K562 (cell line): Measurements from ENCODE around the gene SPTLC3. TPM values are rescaled to one million over a fixed set of nuclear protein-coding genes. Genes with fewer than 3 reads are reported as not detected.

ENCODE experiments used
- ATAC-seq: fragments of 200-7000 bp; cut with Tn5 transposase; 3 replicates; pipeline ENCODE4 v1.9.1; 2020; ENCODE audit warnings: moderate library complexity
- BruUV-seq: library from RNA; stranded (reverse); fragments of 400-500 nt; replicated peaks from 2 replicates; lab custom pipeline; 2021; lab: Mats Ljungman, UMichigan
- CTCF ChIA-PET: fragments of 300-600 bp; formaldehyde crosslinking; extraction: SDS; loops from one replicate; lab custom pipeline; 2021; ENCODE audit warnings: low intra/inter-chr PET ratio; lab: Yijun Ruan, JAX
- POLR2A ChIA-PET: fragments of 300-600, 350-650 bp; sonication (Branson Sonifier 250); formaldehyde crosslinking; extraction: SDS; loops from one replicate; lab custom pipeline; 2021; ENCODE audit warnings: antibody characterized with exemption, inconsistent platforms; lab: Yijun Ruan, JAX
- DNase-seq, 4 experiments: peaks; one replicate each; pipeline versions ENCODE4 v3.0.0 to v3.0.0-alpha.2; 2011 to 2018; ENCODE audit warnings: low spot score in 3 of 4, mixed read lengths in 3 of 4; ENCODE audit errors: extremely low read depth in 1 of 4
- FAIRE-seq: peaks from 2 replicates; lab custom pipeline; 2011; peaks lifted over from hg19 to GRCh38; lab: Jason Lieb, UNC
- H2AFZ ChIP-seq: 2 replicates; pipeline ENCODE4 v1.6.0; 2011; ENCODE audit warnings: low read depth, low read length, control low read depth, inconsistent platforms
- H3K27ac ChIP-seq: fragments of 200-600 bp; 3 replicates; pipeline ENCODE4 v1.8.0; 2011; ENCODE audit warnings: low read depth, mild to moderate bottlenecking, control low read depth, inconsistent platforms, low read length, moderate library complexity, mixed read lengths; ENCODE audit errors: extremely low read depth
- H3K27me3 ChIP-seq, 2 experiments: fragments of 300-600 bp in 1 of 2; 2 replicates in 1 of 2; 3 replicates in 1 of 2; pipeline versions ENCODE4 v1.6.0 to v1.8.0; 2011; ENCODE audit warnings: inconsistent platforms in 2 of 2, low read length in 2 of 2, mild to moderate bottlenecking in 1 of 2, mixed read lengths in 1 of 2, moderate library complexity in 1 of 2; ENCODE audit not compliant: control insufficient read depth in 2 of 2, insufficient read depth in 2 of 2
- H3K36me3 ChIP-seq: fragments of 300-600 bp; 3 replicates; pipeline ENCODE4 v1.8.0; 2011; ENCODE audit warnings: mild to moderate bottlenecking, low read length, inconsistent platforms; ENCODE audit not compliant: control insufficient read depth, insufficient read depth
- H3K4me1 ChIP-seq, 2 experiments: fragments of 200-600 bp in 1 of 2; replicated peaks in 1 of 2; 2 replicates in 1 of 2; 3 replicates in 1 of 2; pipeline versions ENCODE4 v1.5.1 to v1.8.0; 2011; ENCODE audit warnings: inconsistent platforms in 2 of 2, low read length in 2 of 2, mild to moderate bottlenecking in 1 of 2, mixed read lengths in 1 of 2, moderate library complexity in 1 of 2; ENCODE audit not compliant: control insufficient read depth in 2 of 2, insufficient read depth in 2 of 2
- H3K4me2 ChIP-seq: 2 replicates; pipeline ENCODE4 v1.6.1; 2011; ENCODE audit warnings: low read length, control low read depth, inconsistent platforms, mixed read lengths; ENCODE audit not compliant: insufficient read depth
- H3K4me3 ChIP-seq: fragments of 200-600 bp; sonication (generic), shearing (Covaris generic); 2 replicates; pipeline ENCODE4 v1.5.1; 2016; ENCODE audit warnings: control low read depth, inconsistent platforms
- H3K79me2 ChIP-seq: fragments of 200-600 bp; 3 replicates; pipeline ENCODE4 v1.8.0; 2011; ENCODE audit warnings: low read length, inconsistent platforms; ENCODE audit not compliant: control insufficient read depth, insufficient read depth
- H3K9ac ChIP-seq, 2 experiments: 2 replicates each; pipeline versions ENCODE4 v1.6.0 to v1.6.1; 2011; ENCODE audit warnings: low read depth in 2 of 2, low read length in 2 of 2, control low read depth in 1 of 2, inconsistent platforms in 1 of 2, mild to moderate bottlenecking in 1 of 2, mixed read lengths in 1 of 2; ENCODE audit not compliant: insufficient read depth in 1 of 2
- H3K9me1 ChIP-seq: one replicate; pipeline ENCODE4 v1.6.0; 2011; ENCODE audit warnings: inconsistent platforms, mild to moderate bottlenecking, low read length, moderate library complexity; ENCODE audit not compliant: control insufficient read depth, insufficient read depth
- H3K9me3 ChIP-seq: replicated peaks from 2 replicates; pipeline ENCODE4 v1.5.1; 2011; ENCODE audit warnings: low read depth, low read length, inconsistent platforms; ENCODE audit not compliant: control insufficient read depth, insufficient read depth
- H4K20me1 ChIP-seq: replicated peaks from 2 replicates; pipeline ENCODE4 v1.6.1; 2011; ENCODE audit warnings: low read length, inconsistent platforms, mixed read lengths; ENCODE audit not compliant: control insufficient read depth, insufficient read depth
- CAMTA2 ChIP-seq: fragments of 250-450 bp; sonication (Bioruptor Pico); conservative IDR thresholded peaks from 2 replicates; pipeline ENCODE4 v1.5.1; 2022
- FOXP1 ChIP-seq: sonication (generic); formaldehyde crosslinking; IDR thresholded peaks from 2 replicates; pipeline ENCODE4 v1.8.0; 2022; ENCODE audit warnings: mild to moderate bottlenecking, missing genetic modification reagents
- HSF4 ChIP-seq: fragments of 250-450 bp; sonication (Bioruptor Pico); IDR thresholded peaks from 2 replicates; pipeline ENCODE4 v2.1.2; 2022; ENCODE audit warnings: mild to moderate bottlenecking, moderate library complexity, borderline replicate concordance
- RBBP5 ChIP-seq: fragments of 200-600 bp; sonication (generic); IDR thresholded peaks from 2 replicates; pipeline ENCODE4 v1.6.1; 2012; ENCODE audit warnings: borderline replicate concordance, mild to moderate bottlenecking, low read length, control low read depth, inconsistent platforms; ENCODE audit not compliant: insufficient read depth, poor library complexity, severe bottlenecking
- TAF15 ChIP-seq: fragments of 200-400 bp; formaldehyde crosslinking; IDR thresholded peaks from 2 replicates; pipeline ENCODE4 v1.6.1; 2017; ENCODE audit warnings: mild to moderate bottlenecking, low read depth, low read length, moderate library complexity
- ZKSCAN8 ChIP-seq: fragments of 200-800 bp; sonication (Bioruptor generic); IDR thresholded peaks from 2 replicates; pipeline ENCODE4 v1.6.1; 2016; ENCODE audit warnings: missing genetic modification characterization, missing compliant biosample characterization
- ZNF668 ChIP-seq: fragments of 250-450 bp; sonication (Bioruptor Pico); IDR thresholded peaks from 2 replicates; pipeline ENCODE4 v1.8.0; 2022; ENCODE audit warnings: mild to moderate bottlenecking, inconsistent platforms
- ZNF77 ChIP-seq: fragments of 250-450 bp; sonication (Bioruptor Pico); IDR thresholded peaks from 2 replicates; pipeline ENCODE4 v1.5.0; 2020
- WGBS: fragments of 100-300 bp; shearing (Covaris generic); methylation state at CpG from one replicate; pipeline ENCODE4 v1.1.6; 2016; ENCODE audit warnings: low coverage, mixed read lengths; ENCODE audit not compliant: insufficient coverage; ENCODE audit errors: missing lambda C conversion rate; 5-methylcytosine and 5-hydroxymethylcytosine counted together
- in situ Hi-C: fragments of 300-500 bp; cut with MboI; formaldehyde crosslinking; loops from 4 replicates; pipeline ENCODE4 v1.15.0; 2018; ENCODE audit warnings: inconsistent platforms, mixed read lengths
- intact Hi-C: fragments of 100-400 bp; cut with micrococcal nuclease; formaldehyde crosslinking; loops from 2 replicates; pipeline ENCODE4 v1.14.2; 2022
- polyA plus RNA-seq, 8 experiments: library from polyadenylated mRNA; depleted of rRNA in 4 of 8; stranded (reverse) in 5 of 8; unstranded in 3 of 8; fragments of >200 nt; fragmentation: Nextera tagmentation in 2 of 8; fragmentation: Illumina TruSeq in 1 of 8; extraction: Ambion mirVana in 2 of 8; extraction: Trizol in 1 of 8; gene quantifications; 2 replicates each; pipeline versions ENCODE4 v1.2.1 to v1.2.3, GENCODE V29; 2011 to 2014; ENCODE audit warnings: inconsistent platforms in 1 of 8, missing spikeins in 1 of 8
- total RNA-seq, 7 experiments: library from RNA; depleted of rRNA in 6 of 7; stranded (reverse); fragments of >200 nt in 6 of 7; fragmentation: Illumina TruSeq in 2 of 7; extraction: Trizol in 2 of 7; gene quantifications; 2 replicates each; pipeline versions ENCODE4 v1.2.1 to v1.2.3, GENCODE V29; 2011 to 2021; ENCODE audit warnings: low replicate concordance in 1 of 7

The SPTLC3 gene
- total and polyA plus RNA-seq, 9 of the 15 experiments (the other 6 are each of a cell fraction or from before 2014, with no cell fraction given): not detected

GRCh38 chr20:13166011-13166410, 157.2 kb downstream of the SPTLC3 start:
- CTCF ChIA-PET: no interaction called here
- Histone ChIP-seq H3K4me1 (no peaks in the 10 kb centered on the region), H3K4me3 (no peak overlapping the region), H3K9me3 (no peaks in the 10 kb centered on the region), H4K20me1 (no peaks in the 10 kb centered on the region), H3K36me3 (no peaks in the 10 kb centered on the region), H3K9ac (no peak overlapping the region), H3K9me1 (no peaks in the 10 kb centered on the region), H3K4me2 (no peak overlapping the region), H3K79me2 (no peaks in the 10 kb centered on the region), H2AFZ (no peak overlapping the region), H3K27me3 (no peaks in the 10 kb centered on the region), H3K27ac (no peak overlapping the region)
- 0% methylated on average over 5 of the region's 5 CpGs for WGBS
- FAIRE-seq: no peak
- no peak for TF ChIP-seq FOXP1
- no peak for TF ChIP-seq ZNF668 (CRISPR knock-in tag)
- no peak for TF ChIP-seq CAMTA2 (CRISPR knock-in tag)
- BruUV-seq: no TSS peak
- intact Hi-C loops: no loop called here
- ATAC-seq: no peak
- POLR2A ChIA-PET: no interaction called here
- in situ Hi-C loops: no loop called here
- no peak for DNase-seq

DNA sequence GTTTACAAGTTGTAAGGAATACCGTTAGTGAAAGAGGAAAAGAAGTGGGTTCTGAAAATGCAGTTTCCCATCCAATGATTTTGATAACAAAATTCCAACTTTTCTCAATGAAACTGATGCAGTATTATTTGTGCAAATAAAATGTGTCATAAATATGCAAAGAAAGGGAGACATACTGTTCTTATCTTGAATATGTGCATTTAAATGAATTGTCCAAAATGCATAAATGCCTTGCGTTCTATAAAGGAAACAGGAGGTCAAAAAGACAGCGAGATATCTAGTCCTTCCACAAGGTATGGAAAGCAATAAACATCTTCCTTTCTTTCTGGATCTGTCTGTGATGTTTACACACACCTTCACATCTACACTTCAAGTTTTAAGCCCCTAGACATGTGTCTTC, 157.7 kb downstream of the SPTLC3 start:
- intact Hi-C loops: no loop called here
- Histone ChIP-seq H3K36me3 (no peaks in the 10 kb centered on the region), H3K4me1 (no peaks in the 10 kb centered on the region), H3K27me3 (no peaks in the 10 kb centered on the region), H4K20me1 (no peaks in the 10 kb centered on the region), H3K4me3 (no peak overlapping the region), H3K9me3 (no peaks in the 10 kb centered on the region), H3K4me2 (no peak overlapping the region), H3K9me1 (no peaks in the 10 kb centered on the region), H3K9ac (no peak overlapping the region), H3K79me2 (no peaks in the 10 kb centered on the region), H2AFZ (no peak overlapping the region), H3K27ac (no peak overlapping the region)
- CTCF ChIA-PET: no interaction called here
- DNase-seq (no peak), FAIRE-seq (no peak), ATAC-seq (no peak)
- TF ChIP-seq ZKSCAN8 (CRISPR knock-in tag): no peak
- no peak for TF ChIP-seq RBBP5
- no peak for TF ChIP-seq HSF4
- no peak for TF ChIP-seq ZNF77 (CRISPR knock-in tag)
- no peak for TF ChIP-seq TAF15
- BruUV-seq: no TSS peak
- 0% methylated on average over 3 of the region's 3 CpGs for WGBS
- in situ Hi-C loops: no loop called here
- POLR2A ChIA-PET: no interaction called here
